Neural crest cell (in vitro differentiated cells): ENCODE measurements around the gene ZFAND3. TPM values are rescaled to one million over a fixed set of nuclear protein-coding genes. Genes with fewer than 3 reads are reported as not detected.

Experiments
- DNase-seq: peaks from one replicate; pipeline ENCODE4 v3.0.0; 2021; ENCODE audit warnings: low read depth, mixed read lengths, low spot score
- H3K27ac Mint-ChIP-seq: one replicate; pipeline ENCODE4 v1.8.0; 2021; ENCODE audit warnings: mild to moderate bottlenecking, mixed read lengths; ENCODE audit not compliant: unreplicated experiment
- H3K27me3 Mint-ChIP-seq: 2 replicates; pipeline ENCODE4 v1.8.0; 2021; ENCODE audit warnings: low read depth, mild to moderate bottlenecking, mixed read lengths
- H3K36me3 Mint-ChIP-seq: 2 replicates; pipeline ENCODE4 v1.8.0; 2021; ENCODE audit warnings: low read depth, mild to moderate bottlenecking, mixed read lengths
- H3K4me1 Mint-ChIP-seq: 2 replicates; pipeline ENCODE4 v1.8.0; 2021; ENCODE audit warnings: mixed read lengths
- H3K4me3 Mint-ChIP-seq: one replicate; pipeline ENCODE4 v1.8.0; 2021; ENCODE audit warnings: mild to moderate bottlenecking, mixed read lengths
- H3K9me3 Mint-ChIP-seq: 2 replicates; pipeline ENCODE4 v1.8.0; 2021; ENCODE audit warnings: mixed read lengths
- total RNA-seq: library from RNA; stranded (reverse); gene quantifications from 2 replicates; pipeline ENCODE4 v1.2.1, GENCODE V29; 2021
- TF ChIP-seq, protein P1 (sequence below): fragments of 200-600 bp; sonication (generic); conservative IDR thresholded peaks from 2 replicates; pipeline ENCODE4 v1.5.0; 2021; ENCODE audit warnings: antibody characterized with exemption, mild to moderate bottlenecking

Gene ZFAND3
- total RNA-seq, 1 donor from 2014 or later, result 65.9 TPM

DNA sequence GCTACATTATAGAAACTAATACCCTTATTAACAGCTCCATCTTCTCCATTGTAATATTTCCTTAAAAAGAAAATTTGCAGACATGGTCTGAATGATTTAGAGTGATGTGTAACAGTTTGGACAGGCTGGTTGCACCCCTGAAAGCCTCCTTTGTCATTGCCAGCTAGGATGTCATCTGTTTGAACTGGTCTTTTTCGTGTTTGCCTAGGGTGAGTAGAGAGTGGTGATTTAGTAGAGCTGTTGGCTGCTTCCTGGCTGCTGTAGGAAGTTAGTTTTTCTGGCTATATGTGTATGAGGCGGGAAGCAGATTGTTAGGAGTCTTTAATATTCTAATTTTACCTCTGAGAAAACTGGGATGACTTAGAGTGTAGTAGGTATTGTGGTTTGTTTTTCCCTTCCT, 101.1 kb downstream of the ZFAND3 start:
- TF ChIP-seq, protein P1, sequence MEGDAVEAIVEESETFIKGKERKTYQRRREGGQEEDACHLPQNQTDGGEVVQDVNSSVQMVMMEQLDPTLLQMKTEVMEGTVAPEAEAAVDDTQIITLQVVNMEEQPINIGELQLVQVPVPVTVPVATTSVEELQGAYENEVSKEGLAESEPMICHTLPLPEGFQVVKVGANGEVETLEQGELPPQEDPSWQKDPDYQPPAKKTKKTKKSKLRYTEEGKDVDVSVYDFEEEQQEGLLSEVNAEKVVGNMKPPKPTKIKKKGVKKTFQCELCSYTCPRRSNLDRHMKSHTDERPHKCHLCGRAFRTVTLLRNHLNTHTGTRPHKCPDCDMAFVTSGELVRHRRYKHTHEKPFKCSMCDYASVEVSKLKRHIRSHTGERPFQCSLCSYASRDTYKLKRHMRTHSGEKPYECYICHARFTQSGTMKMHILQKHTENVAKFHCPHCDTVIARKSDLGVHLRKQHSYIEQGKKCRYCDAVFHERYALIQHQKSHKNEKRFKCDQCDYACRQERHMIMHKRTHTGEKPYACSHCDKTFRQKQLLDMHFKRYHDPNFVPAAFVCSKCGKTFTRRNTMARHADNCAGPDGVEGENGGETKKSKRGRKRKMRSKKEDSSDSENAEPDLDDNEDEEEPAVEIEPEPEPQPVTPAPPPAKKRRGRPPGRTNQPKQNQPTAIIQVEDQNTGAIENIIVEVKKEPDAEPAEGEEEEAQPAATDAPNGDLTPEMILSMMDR, result no peak
- no peak for DNase-seq
- H3K9me3 Mint-ChIP-seq, result no peaks in the 10 kb centered on the region
- H3K27ac Mint-ChIP-seq, result peak overlapping the region; percentile 89
- no peaks in the 10 kb centered on the region for H3K27me3 Mint-ChIP-seq
- peaks cover 13% of the 10 kb centered on the region for H3K4me1 Mint-ChIP-seq
- H3K4me3 Mint-ChIP-seq, result no peak overlapping the region
- H3K36me3 Mint-ChIP-seq, result no peaks in the 10 kb centered on the region

DNA sequence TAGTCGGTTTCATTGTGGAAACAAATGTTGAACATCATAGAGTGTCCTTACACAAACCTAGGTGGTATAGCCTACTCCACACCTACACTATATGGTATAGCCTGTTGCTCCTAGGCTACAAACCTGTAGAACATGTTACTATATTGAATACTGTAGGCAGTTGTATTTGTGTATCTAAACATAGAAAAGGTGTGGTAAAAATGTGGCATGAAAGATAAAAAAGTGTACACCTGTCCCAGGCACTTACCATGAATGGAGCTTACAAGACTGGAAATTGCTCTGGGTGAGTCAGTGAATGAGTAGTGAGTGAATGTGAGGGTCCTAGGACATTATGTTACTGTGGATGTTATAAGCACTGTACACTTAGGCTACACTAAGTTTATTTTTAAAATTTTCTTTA, 103.0 kb downstream of the ZFAND3 start:
- Mint-ChIP-seq H3K36me3 (no peaks in the 10 kb centered on the region), H3K9me3 (no peaks in the 10 kb centered on the region), H3K27ac (no peak overlapping the region), H3K4me1 (peaks cover 22% of the 10 kb centered on the region), H3K27me3 (no peaks in the 10 kb centered on the region), H3K4me3 (no peak overlapping the region)
- TF ChIP-seq, protein P1, result no peak
- DNase-seq, result no peak

DNA sequence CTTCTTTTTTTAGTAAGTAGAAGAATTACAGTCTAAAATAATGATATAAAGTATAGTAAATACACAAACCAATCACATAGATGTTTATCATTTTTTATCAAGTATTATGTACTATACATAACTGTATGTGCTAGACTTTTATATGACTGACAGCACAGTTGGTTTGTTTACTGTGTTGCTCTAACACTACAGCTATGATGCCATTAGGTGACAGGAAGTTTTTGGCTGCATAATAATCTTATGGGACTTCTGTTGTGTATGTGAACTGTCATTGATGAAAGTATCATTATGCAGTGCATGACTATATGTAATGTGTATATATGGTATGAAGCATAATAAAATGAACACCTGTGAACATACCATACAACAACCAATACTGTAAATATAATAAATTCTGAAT, 104.0 kb downstream of the ZFAND3 start:
- H3K4me1 Mint-ChIP-seq, result peaks cover 27% of the 10 kb centered on the region
- no peak for DNase-seq
- H3K36me3 Mint-ChIP-seq, result no peaks in the 10 kb centered on the region
- no peaks in the 10 kb centered on the region for H3K27me3 Mint-ChIP-seq
- H3K27ac Mint-ChIP-seq, result no peak overlapping the region
- H3K4me3 Mint-ChIP-seq, result no peak overlapping the region
- TF ChIP-seq, protein P1, result no peak
- no peaks in the 10 kb centered on the region for H3K9me3 Mint-ChIP-seq

DNA sequence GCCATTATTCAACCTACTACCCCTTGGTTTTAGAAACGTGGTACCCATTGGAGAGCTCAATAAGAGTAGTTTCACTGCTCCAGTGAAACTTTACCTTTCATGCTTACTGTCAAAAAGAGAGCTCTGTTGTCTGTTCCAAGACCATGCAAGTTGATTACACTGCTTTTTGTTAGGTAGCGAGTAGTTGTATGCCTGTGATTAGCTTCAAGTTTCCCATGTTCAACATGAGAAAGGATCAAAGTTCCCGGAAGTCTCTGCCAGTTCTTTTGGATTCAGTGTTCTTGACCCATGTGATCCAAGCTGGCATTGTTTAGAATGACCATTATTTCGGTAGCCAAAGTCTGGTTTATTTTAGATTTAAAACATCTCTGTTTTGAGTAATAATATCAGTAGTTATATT, 107.1 kb downstream of the ZFAND3 start:
- DNase-seq, result no peak
- Mint-ChIP-seq H3K9me3 (no peaks in the 10 kb centered on the region), H3K27me3 (no peaks in the 10 kb centered on the region), H3K36me3 (no peaks in the 10 kb centered on the region), H3K27ac (no peak overlapping the region), H3K4me1 (peaks cover 34% of the 10 kb centered on the region), H3K4me3 (no peak overlapping the region)
- TF ChIP-seq, protein P1, result no peak

DNA sequence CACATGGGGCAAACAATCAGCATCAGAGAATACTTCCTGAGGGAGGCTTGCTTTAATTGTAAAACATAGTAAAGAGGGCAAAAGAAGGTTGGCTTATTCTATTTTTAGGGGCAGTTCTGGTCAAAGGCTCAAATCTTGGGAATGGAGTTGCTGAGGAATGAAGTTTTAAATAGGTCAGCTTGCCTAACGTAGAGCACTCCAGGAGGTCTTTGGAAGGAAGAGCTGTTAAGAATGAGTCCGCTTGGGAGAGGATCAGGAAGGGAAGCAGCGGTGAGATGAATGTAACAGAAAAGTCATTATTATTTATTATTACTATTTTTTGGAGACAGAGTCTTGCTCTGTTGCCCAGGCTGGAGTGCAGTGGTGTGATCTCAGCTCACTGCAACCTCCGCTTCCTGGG, 108.7 kb downstream of the ZFAND3 start:
- no peaks in the 10 kb centered on the region for H3K27me3 Mint-ChIP-seq
- TF ChIP-seq, protein P1, result no peak
- DNase-seq, result no peak
- no peaks in the 10 kb centered on the region for H3K36me3 Mint-ChIP-seq
- no peak overlapping the region for H3K27ac Mint-ChIP-seq
- no peaks in the 10 kb centered on the region for H3K9me3 Mint-ChIP-seq
- H3K4me1 Mint-ChIP-seq, result peaks cover 34% of the 10 kb centered on the region
- no peak overlapping the region for H3K4me3 Mint-ChIP-seq
